ENCODE measurements around the gene PDK2. TPM values are rescaled to one million over a fixed set of nuclear protein-coding genes. Genes with fewer than 3 reads are reported as not detected.

The PDK2 gene
- total and polyA plus RNA-seq, 9 of the 15 experiments (the other 6 are each of a cell fraction or from before 2014, with no cell fraction given), result 0.03 to 2.5 (median 1.4) TPM

GRCh38 chr17:50139950-50140885 lies 45.1 kb downstream of the PDK2 start (continued):
- peak; percentile 17; the same call in 1 of the 2 replicates for TF ChIP-seq ATF3 (IDR thresholded peaks at IDR 0.05)
- TF ChIP-seq ATF3 (CRISPR knock-in tag; conservative IDR thresholded peaks at IDR 0.05), result 0 out of 2 replicates have a peak, but pooled peaks have one; percentile 25
- no peak for TF ChIP-seq HLTF (IDR thresholded peaks at IDR 0.05)
- no peak for TF ChIP-seq GTF2E2 (tag; IDR thresholded peaks at IDR 0.05)
- no peak for TF ChIP-seq TBP (optimal IDR thresholded peaks at IDR 0.05; ENCODE audit: low read depth, low read length)
- TF ChIP-seq HDAC8 (tag; IDR thresholded peaks at IDR 0.05), result no peak
- TF ChIP-seq ZNF124 (CRISPR knock-in tag; IDR thresholded peaks at IDR 0.05), result no peak
- no peak for TF ChIP-seq ZNF23 (CRISPR knock-in tag; IDR thresholded peaks at IDR 0.05)
- no peak for TF ChIP-seq ZNF584 (CRISPR knock-in tag; IDR thresholded peaks at IDR 0.05; ENCODE audit: low read depth)
- peak; percentile 65 for TF ChIP-seq CXXC5 (CRISPR knock-in tag; IDR thresholded peaks at IDR 0.05)
- TF ChIP-seq IRF9 (tag; IDR thresholded peaks at IDR 0.05), result no peak
- TF ChIP-seq KLF6 (CRISPR knock-in tag; IDR thresholded peaks at IDR 0.05; ENCODE audit: borderline replicate concordance), result 0 out of 2 replicates have a peak, but pooled peaks have one; percentile 41
- TF ChIP-seq EP300 (IDR thresholded peaks at IDR 0.05; ENCODE audit: low read length), result peak; percentile 27; the same call in 1 of the 2 replicates
- no peak for TF ChIP-seq ZBTB1 (CRISPR knock-in tag; IDR thresholded peaks at IDR 0.05; ENCODE audit: borderline replicate concordance, low read depth)
- TF ChIP-seq HINFP (tag; conservative IDR thresholded peaks at IDR 0.05; ENCODE audit: low read depth), result no peak
- TF ChIP-seq JUND (IDR thresholded peaks at IDR 0.05; ENCODE audit: borderline replicate concordance, low read depth, low read length), result peak; percentile 82
- TF ChIP-seq JUND (tag; IDR thresholded peaks at IDR 0.05; ENCODE audit: borderline replicate concordance, low read depth, low read length), result peak; percentile 75; the same call in 1 of the 3 replicates
- TF ChIP-seq VEZF1 (CRISPR knock-in tag; IDR thresholded peaks at IDR 0.05), result peak; percentile 39; the same call in 1 of the 2 replicates
- peak; percentile 48; the same call in 1 of the 2 replicates for TF ChIP-seq FOXP1 (CRISPR knock-in tag; IDR thresholded peaks at IDR 0.05)
- no peak for TF ChIP-seq TAF15 (IDR thresholded peaks at IDR 0.05; ENCODE audit: low read depth, low read length)
- peak; percentile 97; the same call in 1 of the 2 replicates for TF ChIP-seq CBX1 (IDR thresholded peaks at IDR 0.05; ENCODE audit: low read depth)

All from K562 (cell line).